ENCODE data around the gene ERICH2.
A peak's percentile ranks its signal among the peaks of the same experiment; 100 is the strongest.
"Not testable (repeated sequence)": the region's sequence is repeated elsewhere in the genome, so short reads cannot be mapped to it uniquely, and the experiment has no call there.

ERICH2 gene

DNA sequence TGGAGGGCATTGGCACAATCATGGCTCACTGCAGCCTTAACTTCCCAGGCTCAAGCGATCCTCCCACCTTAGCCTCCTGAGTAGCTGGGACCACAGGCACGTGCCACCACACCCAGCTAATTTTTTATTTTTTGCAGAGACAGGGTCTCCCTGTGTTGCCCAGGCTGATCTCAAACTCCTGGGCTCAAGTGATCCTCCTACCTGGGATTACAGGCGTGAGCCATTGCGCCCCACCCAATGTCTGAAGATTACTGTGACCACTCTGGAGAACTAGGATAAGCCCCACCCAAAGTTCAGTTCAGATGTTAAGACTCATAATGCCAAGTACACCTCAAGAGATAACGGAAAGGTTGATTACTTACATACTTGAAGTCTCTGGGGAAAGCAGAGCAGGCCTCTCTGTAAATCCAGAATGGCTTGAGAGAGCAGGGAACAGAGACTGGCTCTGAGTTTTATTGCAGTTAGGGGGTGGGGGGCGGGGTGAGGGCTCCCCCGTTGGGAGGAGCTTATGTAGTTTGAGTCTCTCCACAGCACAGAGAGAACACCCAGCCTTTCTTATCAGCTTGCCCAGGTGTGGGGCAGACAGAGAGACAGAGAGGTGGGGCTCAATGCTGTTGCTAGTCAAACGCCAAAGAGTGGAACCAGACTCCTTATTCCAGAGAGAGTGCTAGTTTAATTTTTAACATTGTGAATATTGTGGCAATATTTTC lies 26.5 kb upstream of the ERICH2 start:
- no peak for DNase-seq (ENCODE audit: extremely low read depth, low read depth)
- TF ChIP-seq, protein P1, sequence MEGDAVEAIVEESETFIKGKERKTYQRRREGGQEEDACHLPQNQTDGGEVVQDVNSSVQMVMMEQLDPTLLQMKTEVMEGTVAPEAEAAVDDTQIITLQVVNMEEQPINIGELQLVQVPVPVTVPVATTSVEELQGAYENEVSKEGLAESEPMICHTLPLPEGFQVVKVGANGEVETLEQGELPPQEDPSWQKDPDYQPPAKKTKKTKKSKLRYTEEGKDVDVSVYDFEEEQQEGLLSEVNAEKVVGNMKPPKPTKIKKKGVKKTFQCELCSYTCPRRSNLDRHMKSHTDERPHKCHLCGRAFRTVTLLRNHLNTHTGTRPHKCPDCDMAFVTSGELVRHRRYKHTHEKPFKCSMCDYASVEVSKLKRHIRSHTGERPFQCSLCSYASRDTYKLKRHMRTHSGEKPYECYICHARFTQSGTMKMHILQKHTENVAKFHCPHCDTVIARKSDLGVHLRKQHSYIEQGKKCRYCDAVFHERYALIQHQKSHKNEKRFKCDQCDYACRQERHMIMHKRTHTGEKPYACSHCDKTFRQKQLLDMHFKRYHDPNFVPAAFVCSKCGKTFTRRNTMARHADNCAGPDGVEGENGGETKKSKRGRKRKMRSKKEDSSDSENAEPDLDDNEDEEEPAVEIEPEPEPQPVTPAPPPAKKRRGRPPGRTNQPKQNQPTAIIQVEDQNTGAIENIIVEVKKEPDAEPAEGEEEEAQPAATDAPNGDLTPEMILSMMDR (IDR thresholded peaks at IDR 0.05; ENCODE audit: low read depth, low read length, missing control alignments): no peak
- H3K4me3 ChIP-seq (replicated peaks; ENCODE audit: low read depth, low read length): no peak overlapping the region

DNA sequence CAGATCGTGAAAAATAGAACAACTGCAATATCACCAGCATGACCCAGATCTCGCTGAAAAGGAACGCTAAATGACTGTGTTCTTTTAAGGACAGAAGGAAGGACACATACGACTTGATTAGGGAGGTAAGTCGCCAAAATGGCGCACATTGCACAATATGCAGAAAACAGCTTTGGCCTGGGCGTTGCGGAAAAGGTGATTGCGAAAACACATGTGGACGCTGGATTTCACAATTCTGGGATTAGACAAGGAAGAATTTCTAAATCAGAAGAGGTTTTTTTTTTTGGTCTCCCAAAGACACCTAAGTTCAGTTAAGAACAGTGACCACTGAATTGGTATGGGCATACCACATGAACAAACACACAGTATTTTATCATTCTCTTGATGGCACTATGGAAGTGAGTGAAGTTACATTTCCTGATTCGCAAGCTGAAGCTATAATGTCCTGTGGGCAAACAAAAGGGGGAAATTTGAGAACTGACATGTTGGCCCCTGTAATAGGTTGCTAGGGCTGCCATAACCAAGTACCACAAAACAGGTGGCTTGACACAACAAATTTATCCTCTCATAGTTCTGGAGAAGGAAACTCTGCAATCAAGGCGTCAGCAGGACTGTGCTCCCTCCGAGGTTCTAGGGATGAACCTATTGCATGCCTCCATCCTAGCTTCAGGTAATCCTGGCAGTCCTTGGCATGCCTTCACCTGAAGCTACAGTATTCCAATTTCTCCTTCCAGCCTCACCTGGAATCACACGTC lies 25.8 kb upstream of the ERICH2 start:
- TF ChIP-seq, protein P1 (IDR thresholded peaks at IDR 0.05; ENCODE audit: low read depth, low read length, missing control alignments): no peak
- DNase-seq (ENCODE audit: extremely low read depth, low read depth): no peak
- no peak overlapping the region for H3K4me3 ChIP-seq (replicated peaks; ENCODE audit: low read depth, low read length)

DNA sequence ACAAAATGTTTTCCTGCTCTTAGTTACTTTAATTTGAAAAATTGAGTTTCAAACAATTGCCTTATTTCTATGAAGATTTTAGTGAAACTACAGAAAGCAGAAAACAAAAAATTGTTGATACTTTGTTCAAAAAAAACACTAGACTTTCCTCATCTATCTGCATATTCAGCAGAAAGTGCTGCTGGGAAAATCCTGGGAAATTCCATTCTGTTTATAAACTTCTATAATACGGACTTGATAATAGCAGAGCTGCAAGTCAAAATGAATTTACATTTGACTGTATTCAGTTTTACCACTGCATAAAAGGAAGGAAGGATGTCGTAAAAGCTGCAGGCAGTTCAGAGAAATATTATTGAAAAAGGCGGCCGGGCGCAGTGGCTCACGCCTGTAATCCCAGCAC lies 24.9 kb upstream of the ERICH2 start:
- DNase-seq (ENCODE audit: extremely low read depth, low read depth): no peak
- TF ChIP-seq, protein P1 (IDR thresholded peaks at IDR 0.05; ENCODE audit: low read depth, low read length, missing control alignments): no peak
- H3K4me3 ChIP-seq (replicated peaks; ENCODE audit: low read depth, low read length): no peak overlapping the region

DNA sequence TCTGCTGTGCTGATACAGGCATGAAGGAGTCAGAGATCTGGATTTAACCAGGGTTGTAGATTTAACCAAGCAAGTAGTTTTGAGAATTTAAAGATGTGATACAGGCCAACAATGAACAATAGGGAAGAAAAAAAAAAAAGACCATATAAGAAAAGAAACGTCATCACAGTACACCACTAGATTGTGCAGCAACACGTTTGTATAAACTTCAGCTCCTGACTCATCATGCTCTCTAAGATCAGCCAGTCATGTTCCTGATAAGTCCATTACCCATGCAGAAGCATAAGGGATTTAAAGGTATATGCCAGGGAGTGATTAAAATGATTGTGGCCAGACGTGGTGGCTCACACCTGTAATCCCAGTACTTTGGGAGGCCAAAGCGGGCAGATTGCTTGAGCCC lies 22.3 kb upstream of the ERICH2 start:
- no peak overlapping the region for H3K4me3 ChIP-seq (replicated peaks; ENCODE audit: low read depth, low read length)
- DNase-seq (ENCODE audit: extremely low read depth, low read depth): peak; percentile 21
- TF ChIP-seq, protein P1 (IDR thresholded peaks at IDR 0.05; ENCODE audit: low read depth, low read length, missing control alignments): no peak

DNA sequence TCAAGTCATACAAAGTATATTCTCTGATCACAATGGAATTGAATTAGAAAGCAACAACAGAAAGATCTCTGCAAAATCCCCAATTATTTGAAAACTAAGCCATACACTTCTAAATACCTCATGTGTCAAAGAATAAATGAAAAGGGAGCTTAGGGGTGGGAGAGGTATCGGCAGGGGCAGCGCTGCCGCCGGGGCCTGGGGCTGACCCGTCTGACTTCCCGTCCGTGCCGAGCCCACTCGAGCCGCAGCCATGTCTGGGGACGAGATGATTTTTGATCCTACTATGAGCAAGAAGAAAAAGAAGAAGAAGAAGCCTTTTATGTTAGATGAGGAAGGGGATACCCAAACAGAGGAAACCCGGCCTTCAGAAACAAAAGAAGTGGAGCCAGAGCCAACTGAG lies 18.6 kb upstream of the ERICH2 start:
- H3K4me3 ChIP-seq (replicated peaks; ENCODE audit: low read depth, low read length); DNase-seq (ENCODE audit: extremely low read depth, low read depth): not testable (repeated sequence)

DNA sequence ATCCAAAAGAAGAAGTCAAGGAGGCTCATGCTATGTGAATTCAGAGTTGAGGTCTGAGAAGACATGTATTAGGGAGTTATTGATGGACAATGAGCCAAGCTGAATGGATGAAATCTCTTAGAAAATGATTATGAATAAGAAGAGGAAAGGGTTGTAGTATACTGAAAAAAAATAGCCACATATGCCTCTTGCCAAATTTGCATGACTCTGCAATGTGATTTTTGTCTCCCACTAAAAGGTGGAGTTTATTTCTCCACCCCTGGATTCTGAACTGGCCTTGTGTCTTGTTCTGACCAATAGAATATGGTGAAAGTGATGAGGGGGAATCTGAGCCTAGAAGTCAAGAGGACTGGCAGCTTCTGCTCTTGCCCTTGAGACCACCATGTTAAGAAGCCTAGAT lies 8.6 kb upstream of the ERICH2 start:
- no peak overlapping the region for H3K4me3 ChIP-seq (replicated peaks; ENCODE audit: low read depth, low read length)
- no peak for DNase-seq (ENCODE audit: extremely low read depth, low read depth)
- TF ChIP-seq, protein P1 (IDR thresholded peaks at IDR 0.05; ENCODE audit: low read depth, low read length, missing control alignments): no peak

DNA sequence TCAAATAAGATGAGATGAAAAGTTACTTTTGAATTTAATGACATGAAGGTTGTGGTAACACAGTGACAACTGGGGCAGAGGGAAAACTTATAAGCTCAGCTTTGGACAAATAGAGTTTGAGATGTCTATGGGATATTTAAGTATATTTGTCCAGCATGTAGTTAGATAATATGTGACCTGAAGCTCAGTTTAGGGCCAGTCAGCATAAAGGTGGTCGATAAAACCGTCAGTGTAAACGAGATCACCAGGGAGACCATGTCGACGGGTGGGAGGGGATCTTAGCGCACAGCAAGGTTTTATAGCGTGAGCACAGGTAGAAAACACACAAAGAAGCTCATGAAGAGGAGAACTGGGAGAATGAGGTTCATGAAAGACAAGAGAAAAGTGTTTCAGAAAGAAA lies 7.4 kb upstream of the ERICH2 start:
- H3K4me3 ChIP-seq (replicated peaks; ENCODE audit: low read depth, low read length): no peak overlapping the region
- TF ChIP-seq, protein P1 (IDR thresholded peaks at IDR 0.05; ENCODE audit: low read depth, low read length, missing control alignments): no peak
- DNase-seq (ENCODE audit: extremely low read depth, low read depth): no peak

All from HFF-Myc (cell line).